Astrocyte (in vitro differentiated cells and primary cell): Measurements from ENCODE around the gene PCGF2. TPM values are rescaled to one million over a fixed set of nuclear protein-coding genes. Genes with fewer than 3 reads are reported as not detected.

Experiments
- DNase-seq: peaks from one replicate; pipeline ENCODE4 v3.0.0-alpha.2; 2010; ENCODE audit warnings: low read depth
- FAIRE-seq: peaks from 2 replicates; lab custom pipeline; 2011; peaks lifted over from hg19 to GRCh38; lab: Jason Lieb, UNC
- H2AFZ ChIP-seq: 2 replicates; pipeline ENCODE4 v1.6.0; 2012; ENCODE audit warnings: low read depth, low read length, inconsistent platforms
- H3K27ac ChIP-seq: 2 replicates; pipeline ENCODE4 v1.5.1; 2011; ENCODE audit warnings: low read depth, low read length, inconsistent platforms
- H3K27me3 ChIP-seq: 2 replicates; pipeline ENCODE4 v1.6.0; 2011; ENCODE audit warnings: low read length, inconsistent platforms; ENCODE audit not compliant: insufficient read depth
- H3K36me3 ChIP-seq: 2 replicates; pipeline ENCODE4 v1.5.1; 2011; ENCODE audit warnings: low read length, inconsistent platforms; ENCODE audit not compliant: insufficient read depth
- H3K4me1 ChIP-seq: 2 replicates; pipeline ENCODE4 v1.5.1; 2011; ENCODE audit warnings: low read length, inconsistent platforms; ENCODE audit not compliant: insufficient read depth
- H3K4me2 ChIP-seq: 2 replicates; pipeline ENCODE4 v1.6.0; 2012; ENCODE audit warnings: low read length, inconsistent platforms
- H3K4me3 ChIP-seq: 2 replicates; pipeline ENCODE4 v1.5.1; 2011; ENCODE audit warnings: low read depth, mild to moderate bottlenecking, low read length, inconsistent platforms; ENCODE audit not compliant: insufficient read depth
- H3K79me2 ChIP-seq: 2 replicates; pipeline ENCODE4 v1.6.0; 2012; ENCODE audit warnings: mild to moderate bottlenecking, low read length, inconsistent platforms; ENCODE audit not compliant: insufficient read depth
- H3K9ac ChIP-seq: 2 replicates; pipeline ENCODE4 v1.6.0; 2012; ENCODE audit warnings: mild to moderate bottlenecking, low read length, inconsistent platforms
- H3K9me3 ChIP-seq: 2 replicates; pipeline ENCODE4 v1.5.1; 2012; ENCODE audit warnings: low read depth, mild to moderate bottlenecking, low read length, inconsistent platforms; ENCODE audit not compliant: insufficient read depth
- H4K20me1 ChIP-seq: 2 replicates; pipeline ENCODE4 v1.6.0; 2012; ENCODE audit warnings: low read length, inconsistent platforms; ENCODE audit not compliant: insufficient read depth
- H3K27ac Mint-ChIP-seq: one replicate; pipeline ENCODE4 v1.8.0; 2021; ENCODE audit warnings: mild to moderate bottlenecking, mixed read lengths; ENCODE audit not compliant: unreplicated experiment
- H3K27me3 Mint-ChIP-seq: one replicate; pipeline ENCODE4 v1.8.0; 2021; ENCODE audit warnings: low read depth, mixed read lengths; ENCODE audit not compliant: unreplicated experiment
- H3K36me3 Mint-ChIP-seq: one replicate; pipeline ENCODE4 v1.8.0; 2021; ENCODE audit warnings: low read depth, mixed read lengths; ENCODE audit not compliant: unreplicated experiment
- H3K4me1 Mint-ChIP-seq: one replicate; pipeline ENCODE4 v1.8.0; 2021; ENCODE audit warnings: low read depth, mixed read lengths; ENCODE audit not compliant: unreplicated experiment
- H3K4me3 Mint-ChIP-seq: one replicate; pipeline ENCODE4 v1.8.0; 2021; ENCODE audit warnings: mild to moderate bottlenecking, moderate library complexity, mixed read lengths; ENCODE audit not compliant: unreplicated experiment
- H3K9me3 Mint-ChIP-seq: one replicate; pipeline ENCODE4 v1.8.0; 2021; ENCODE audit warnings: mild to moderate bottlenecking, mixed read lengths; ENCODE audit not compliant: unreplicated experiment
- EZH2 ChIP-seq: IDR thresholded peaks from 2 replicates; pipeline ENCODE4 v1.6.1; 2012; ENCODE audit warnings: mild to moderate bottlenecking, low read length, inconsistent platforms; ENCODE audit not compliant: insufficient read depth
- total RNA-seq: library from RNA; stranded (reverse); gene quantifications from 2 replicates; pipeline ENCODE4 v1.2.1, GENCODE V29; 2021
- TF ChIP-seq, protein P1 (sequence below): IDR thresholded peaks from 2 replicates; pipeline ENCODE4 v1.5.1; 2011; ENCODE audit warnings: low read depth, mild to moderate bottlenecking, inconsistent platforms, low read length, moderate library complexity; ENCODE audit not compliant: insufficient read depth

The PCGF2 gene
- total RNA-seq, 1 donor from 2014 or later = 73.7 TPM

DNA sequence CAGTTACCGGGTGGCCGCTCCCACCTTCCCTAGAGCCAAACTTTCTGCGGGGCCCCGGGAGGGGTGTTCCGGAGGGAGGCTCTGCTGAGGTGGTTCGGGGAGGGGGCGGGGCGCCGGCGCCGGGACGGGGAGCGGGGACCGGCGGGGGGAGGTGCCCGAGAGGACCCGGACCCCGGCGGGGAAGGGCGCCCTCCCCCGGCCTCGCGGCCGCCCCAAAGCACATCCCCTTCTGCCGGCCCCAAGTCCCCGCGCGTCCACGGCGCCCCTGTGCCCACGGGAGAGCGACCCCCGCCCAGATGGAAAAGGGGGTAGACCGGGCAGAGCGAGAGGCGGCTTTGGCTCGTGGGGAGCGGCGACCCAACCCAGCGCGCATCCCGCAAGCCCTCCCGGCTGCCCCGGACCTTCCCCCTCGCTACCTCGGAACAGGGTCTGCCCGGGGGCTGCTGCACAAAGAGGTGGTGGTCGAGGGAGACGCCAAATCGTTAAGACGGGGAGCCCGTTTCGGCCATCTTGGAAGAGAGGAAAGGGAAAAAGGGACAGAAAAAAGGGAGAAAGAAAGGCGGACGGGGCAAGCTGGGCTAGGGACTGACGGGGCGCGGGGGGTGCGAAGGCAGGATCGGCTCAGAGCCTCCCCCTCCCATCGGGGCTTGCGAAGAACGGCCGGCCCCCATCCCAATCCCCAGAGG is 530 bp downstream of the PCGF2 start:
- peaks cover 3% of the 10 kb centered on the region for H3K36me3 Mint-ChIP-seq
- TF ChIP-seq EZH2 = no peak
- TF ChIP-seq, protein P1, sequence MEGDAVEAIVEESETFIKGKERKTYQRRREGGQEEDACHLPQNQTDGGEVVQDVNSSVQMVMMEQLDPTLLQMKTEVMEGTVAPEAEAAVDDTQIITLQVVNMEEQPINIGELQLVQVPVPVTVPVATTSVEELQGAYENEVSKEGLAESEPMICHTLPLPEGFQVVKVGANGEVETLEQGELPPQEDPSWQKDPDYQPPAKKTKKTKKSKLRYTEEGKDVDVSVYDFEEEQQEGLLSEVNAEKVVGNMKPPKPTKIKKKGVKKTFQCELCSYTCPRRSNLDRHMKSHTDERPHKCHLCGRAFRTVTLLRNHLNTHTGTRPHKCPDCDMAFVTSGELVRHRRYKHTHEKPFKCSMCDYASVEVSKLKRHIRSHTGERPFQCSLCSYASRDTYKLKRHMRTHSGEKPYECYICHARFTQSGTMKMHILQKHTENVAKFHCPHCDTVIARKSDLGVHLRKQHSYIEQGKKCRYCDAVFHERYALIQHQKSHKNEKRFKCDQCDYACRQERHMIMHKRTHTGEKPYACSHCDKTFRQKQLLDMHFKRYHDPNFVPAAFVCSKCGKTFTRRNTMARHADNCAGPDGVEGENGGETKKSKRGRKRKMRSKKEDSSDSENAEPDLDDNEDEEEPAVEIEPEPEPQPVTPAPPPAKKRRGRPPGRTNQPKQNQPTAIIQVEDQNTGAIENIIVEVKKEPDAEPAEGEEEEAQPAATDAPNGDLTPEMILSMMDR = no peak
- H3K27me3 Mint-ChIP-seq = no peaks in the 10 kb centered on the region
- Histone ChIP-seq H2AFZ (peak overlapping the region; percentile 68), H4K20me1 (peaks cover 45% of the 10 kb centered on the region), H3K4me3 (peak overlapping the region; percentile 84), H3K27ac (peak overlapping the region; percentile 61), H3K36me3 (no peaks in the 10 kb centered on the region), H3K79me2 (peaks cover 58% of the 10 kb centered on the region), H3K4me2 (peak overlapping the region; percentile 97), H3K9ac (peak overlapping the region; percentile 90), H3K9me3 (no peaks in the 10 kb centered on the region), H3K4me1 (peaks cover 43% of the 10 kb centered on the region), H3K27me3 (no peaks in the 10 kb centered on the region)
- FAIRE-seq = no peak
- no peak overlapping the region for H3K27ac Mint-ChIP-seq
- H3K9me3 Mint-ChIP-seq = peaks cover 2% of the 10 kb centered on the region
- peak overlapping the region; percentile 94 for H3K4me3 Mint-ChIP-seq
- H3K4me1 Mint-ChIP-seq = peaks cover 32% of the 10 kb centered on the region
- no peak for DNase-seq

GRCh38 chr17:38746849-38747462 is 1.2 kb downstream of the PCGF2 start:
- Histone ChIP-seq H3K36me3 (no peaks in the 10 kb centered on the region), H4K20me1 (peaks cover 52% of the 10 kb centered on the region), H3K9ac (peak overlapping the region; percentile 90), H3K27ac (no peak overlapping the region), H3K79me2 (peaks cover 63% of the 10 kb centered on the region), H3K4me1 (peaks cover 50% of the 10 kb centered on the region), H3K9me3 (no peaks in the 10 kb centered on the region), H3K27me3 (no peaks in the 10 kb centered on the region), H3K4me2 (peak overlapping the region; percentile 97), H3K4me3 (peak overlapping the region; percentile 84), H2AFZ (no peak overlapping the region)
- Mint-ChIP-seq H3K36me3 (peaks cover 3% of the 10 kb centered on the region), H3K9me3 (peaks cover 2% of the 10 kb centered on the region), H3K27me3 (no peaks in the 10 kb centered on the region), H3K4me1 (peaks cover 37% of the 10 kb centered on the region), H3K27ac (peak overlapping the region; percentile 69), H3K4me3 (peak overlapping the region; percentile 94)
- no peak for TF ChIP-seq EZH2
- TF ChIP-seq, protein P1 = no peak
- FAIRE-seq (no peak), DNase-seq (no peak)
